ENCODE measurements around the gene EPHX1.

DNA sequence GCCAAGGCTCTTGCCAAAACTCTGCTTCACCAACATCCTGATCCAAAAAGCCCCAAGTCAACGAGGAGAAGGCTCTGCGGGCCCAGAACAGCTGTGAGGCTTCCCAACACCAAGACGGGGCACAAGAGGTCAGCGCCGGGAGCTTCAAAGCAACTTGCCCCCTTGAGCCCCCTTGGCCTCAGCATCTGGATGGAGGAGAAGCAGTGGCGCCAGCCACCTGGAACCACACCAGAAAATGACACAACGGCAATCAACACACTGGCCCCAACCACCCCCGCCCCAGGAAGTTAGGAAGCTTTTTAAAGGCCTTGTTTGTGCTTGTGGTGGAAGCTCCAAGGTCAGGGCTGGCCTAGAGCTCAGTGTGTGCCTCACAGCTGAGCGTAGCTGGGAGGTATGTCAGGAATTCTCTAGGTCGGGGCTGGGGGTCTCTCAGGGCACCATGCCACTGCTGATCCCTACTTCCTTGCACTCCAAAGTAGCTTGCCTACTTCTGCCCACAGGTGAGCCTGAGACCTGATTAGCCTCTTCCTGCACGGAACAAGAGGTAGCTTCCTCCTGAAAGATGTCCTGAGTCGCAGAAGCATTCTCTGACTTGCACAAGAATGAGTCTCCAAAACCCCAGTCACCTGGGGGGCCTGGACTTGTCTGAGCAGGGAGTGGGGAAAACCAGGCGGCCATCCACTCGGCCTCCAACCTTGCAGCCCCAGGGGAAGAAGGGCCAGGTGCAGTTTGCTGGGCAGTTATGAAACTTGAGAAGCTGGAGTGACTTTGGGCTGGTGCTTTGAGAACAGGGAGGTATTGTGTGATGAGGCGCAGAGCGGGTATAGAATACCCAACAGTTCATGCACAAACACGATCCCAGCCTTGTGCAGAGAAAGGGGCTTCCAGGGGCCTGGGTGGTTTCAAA lies 42.0 kb upstream of the EPHX1 start:
- TF ChIP-seq POLR2A (IDR thresholded peaks at IDR 0.05) (no peak), POLR2AphosphoS5 (IDR thresholded peaks at IDR 0.05) (peak; percentile 75 to 82)

Data from upper lobe of left lung (tissue), 4 donors.